ENCODE measurements around the gene TUBGCP3.
"Not testable (repeated sequence)": the region's sequence is repeated elsewhere in the genome, so short reads cannot be mapped to it uniquely, and the experiment has no call there.

The TUBGCP3 gene, protein sequence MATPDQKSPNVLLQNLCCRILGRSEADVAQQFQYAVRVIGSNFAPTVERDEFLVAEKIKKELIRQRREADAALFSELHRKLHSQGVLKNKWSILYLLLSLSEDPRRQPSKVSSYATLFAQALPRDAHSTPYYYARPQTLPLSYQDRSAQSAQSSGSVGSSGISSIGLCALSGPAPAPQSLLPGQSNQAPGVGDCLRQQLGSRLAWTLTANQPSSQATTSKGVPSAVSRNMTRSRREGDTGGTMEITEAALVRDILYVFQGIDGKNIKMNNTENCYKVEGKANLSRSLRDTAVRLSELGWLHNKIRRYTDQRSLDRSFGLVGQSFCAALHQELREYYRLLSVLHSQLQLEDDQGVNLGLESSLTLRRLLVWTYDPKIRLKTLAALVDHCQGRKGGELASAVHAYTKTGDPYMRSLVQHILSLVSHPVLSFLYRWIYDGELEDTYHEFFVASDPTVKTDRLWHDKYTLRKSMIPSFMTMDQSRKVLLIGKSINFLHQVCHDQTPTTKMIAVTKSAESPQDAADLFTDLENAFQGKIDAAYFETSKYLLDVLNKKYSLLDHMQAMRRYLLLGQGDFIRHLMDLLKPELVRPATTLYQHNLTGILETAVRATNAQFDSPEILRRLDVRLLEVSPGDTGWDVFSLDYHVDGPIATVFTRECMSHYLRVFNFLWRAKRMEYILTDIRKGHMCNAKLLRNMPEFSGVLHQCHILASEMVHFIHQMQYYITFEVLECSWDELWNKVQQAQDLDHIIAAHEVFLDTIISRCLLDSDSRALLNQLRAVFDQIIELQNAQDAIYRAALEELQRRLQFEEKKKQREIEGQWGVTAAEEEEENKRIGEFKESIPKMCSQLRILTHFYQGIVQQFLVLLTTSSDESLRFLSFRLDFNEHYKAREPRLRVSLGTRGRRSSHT

DNA sequence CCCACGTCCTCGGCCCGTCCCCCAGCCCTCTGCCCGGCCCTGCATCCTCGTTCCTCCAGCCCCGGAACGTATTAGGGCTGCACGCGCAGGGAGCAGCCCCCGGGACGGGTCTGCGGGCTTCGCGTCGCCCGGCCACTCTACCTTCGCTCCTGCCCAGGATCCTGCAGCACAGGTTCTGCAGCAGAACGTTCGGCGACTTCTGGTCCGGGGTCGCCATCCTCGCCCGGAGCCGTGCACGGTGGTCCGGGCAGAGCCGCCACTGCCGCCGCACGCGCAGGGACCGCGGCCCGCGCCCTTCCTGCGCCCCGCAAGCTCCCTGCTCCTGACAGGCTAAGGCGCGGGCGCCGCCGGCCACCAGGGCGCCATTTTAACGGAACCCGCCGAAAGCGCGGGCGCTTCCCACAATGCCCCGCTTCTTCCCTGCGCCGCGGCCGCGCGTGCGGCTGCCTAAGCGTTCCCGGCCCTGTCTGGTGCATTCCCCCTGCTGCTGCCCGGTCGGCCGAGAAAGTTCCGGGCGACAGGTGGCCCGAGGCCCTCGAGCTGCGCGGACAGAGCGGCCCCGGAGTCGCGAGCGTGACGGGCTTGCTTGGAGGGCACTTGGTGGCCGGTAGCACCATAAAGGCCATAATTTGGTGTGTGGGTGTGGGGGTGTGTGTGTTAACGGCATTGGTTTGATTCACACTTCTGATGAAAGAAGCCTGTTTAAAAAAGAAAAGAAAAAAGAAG lies at the start of gene TUBGCP3:
TUBGCP3 (minus strand) TSS at position 390 of the 726 bp plus-strand sequence; CDS start at position 217, 173 bp downstream.
- peaks cover 7% of the 10 kb centered on the region for H3K4me1 ChIP-seq (ENCODE audit: control insufficient read depth, low read depth, low read length)
- peak within 1 kb of the TSS; percentile 93 for H3K4me3 ChIP-seq (ENCODE audit: low read length)
- H3K36me3 ChIP-seq (ENCODE audit: control insufficient read depth, low read depth, low read length): no peaks in the 10 kb centered on the region
- peak within 1 kb of the TSS; percentile 71 for H3K27ac ChIP-seq (ENCODE audit: low read length)
- H3K27me3 ChIP-seq (ENCODE audit: control insufficient read depth, insufficient read depth, low read length): no peaks in the 10 kb centered on the region
- no peaks in the 10 kb centered on the region for H3K9me3 ChIP-seq (ENCODE audit: control insufficient read depth, low read depth, low read length)
- H3K9ac ChIP-seq (ENCODE audit: low read length): peak within 1 kb of the TSS; percentile 89

GRCh38 chr13:112637017-112637801 lies 49.3 kb upstream of the TUBGCP3 start:
- Histone ChIP-seq H3K4me3 (ENCODE audit: low read length) (no peak overlapping the region), H3K9ac (ENCODE audit: low read length) (no peak overlapping the region), H3K4me1 (ENCODE audit: control insufficient read depth, low read depth, low read length) (peaks cover 11% of the 10 kb centered on the region), H3K27ac (ENCODE audit: low read length) (no peak overlapping the region), H3K27me3 (ENCODE audit: control insufficient read depth, insufficient read depth, low read length) (peaks cover 22% of the 10 kb centered on the region), H3K36me3 (ENCODE audit: control insufficient read depth, low read depth, low read length) (no peaks in the 10 kb centered on the region), H3K9me3 (ENCODE audit: control insufficient read depth, low read depth, low read length) (no peaks in the 10 kb centered on the region)

DNA sequence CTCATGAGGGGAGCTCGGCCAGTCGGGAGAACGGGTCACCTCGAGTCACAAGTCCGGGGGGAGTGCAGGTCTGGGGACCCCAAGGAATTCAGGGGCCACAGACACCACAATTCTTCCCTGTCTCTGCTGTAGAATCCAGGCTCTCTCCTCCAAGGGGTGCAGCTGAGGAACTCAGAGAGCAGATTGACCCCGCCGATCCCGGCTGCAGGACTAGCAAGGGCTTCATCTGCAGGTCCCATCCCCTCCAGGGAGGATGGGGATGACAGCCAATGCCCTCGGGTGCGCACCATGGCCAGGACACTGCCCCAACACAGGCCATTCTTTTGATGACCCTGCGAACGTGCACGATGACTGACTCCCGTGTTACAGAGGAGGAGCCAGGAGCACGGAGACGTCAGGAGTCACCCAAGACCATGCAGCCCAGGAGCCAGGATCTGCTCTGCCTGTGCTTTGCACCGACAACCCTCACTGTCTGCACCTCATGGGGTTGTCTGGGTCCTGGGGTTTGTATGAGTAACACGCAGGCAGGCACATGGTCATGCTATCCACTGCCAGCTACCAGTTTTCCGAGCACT lies 48.5 kb upstream of the TUBGCP3 start:
- no peak overlapping the region for H3K4me3 ChIP-seq (ENCODE audit: low read length)
- H3K27ac ChIP-seq (ENCODE audit: low read length): no peak overlapping the region
- no peaks in the 10 kb centered on the region for H3K9me3 ChIP-seq (ENCODE audit: control insufficient read depth, low read depth, low read length)
- H3K27me3 ChIP-seq (ENCODE audit: control insufficient read depth, insufficient read depth, low read length): peaks cover 22% of the 10 kb centered on the region
- no peak overlapping the region for H3K9ac ChIP-seq (ENCODE audit: low read length)
- H3K4me1 ChIP-seq (ENCODE audit: control insufficient read depth, low read depth, low read length): peaks cover 11% of the 10 kb centered on the region
- no peaks in the 10 kb centered on the region for H3K36me3 ChIP-seq (ENCODE audit: control insufficient read depth, low read depth, low read length)

GRCh38 chr13:112635323-112635722 lies 47.4 kb upstream of the TUBGCP3 start:
- Histone ChIP-seq H3K27ac (ENCODE audit: low read length) (no peak overlapping the region), H3K9ac (ENCODE audit: low read length) (no peak overlapping the region), H3K4me1 (ENCODE audit: control insufficient read depth, low read depth, low read length) (peaks cover 11% of the 10 kb centered on the region), H3K4me3 (ENCODE audit: low read length) (no peak overlapping the region), H3K36me3 (ENCODE audit: control insufficient read depth, low read depth, low read length) (no peaks in the 10 kb centered on the region), H3K27me3 (ENCODE audit: control insufficient read depth, insufficient read depth, low read length) (peaks cover 17% of the 10 kb centered on the region), H3K9me3 (ENCODE audit: control insufficient read depth, low read depth, low read length) (no peaks in the 10 kb centered on the region)

- Histone ChIP-seq H3K9me3 (ENCODE audit: control insufficient read depth, low read depth, low read length) (no peaks in the 10 kb centered on the region), H3K36me3 (ENCODE audit: control insufficient read depth, low read depth, low read length) (no peaks in the 10 kb centered on the region), H3K27me3 (ENCODE audit: control insufficient read depth, insufficient read depth, low read length) (peaks cover 5% of the 10 kb centered on the region), H3K27ac (ENCODE audit: low read length) (no peak overlapping the region), H3K9ac (ENCODE audit: low read length) (no peak overlapping the region), H3K4me3 (ENCODE audit: low read length) (no peak overlapping the region), H3K4me1 (ENCODE audit: control insufficient read depth, low read depth, low read length) (peaks cover 11% of the 10 kb centered on the region)
These were observed 46.1 kb upstream of the TUBGCP3 start for GRCh38 chr13:112634102-112634501.

DNA sequence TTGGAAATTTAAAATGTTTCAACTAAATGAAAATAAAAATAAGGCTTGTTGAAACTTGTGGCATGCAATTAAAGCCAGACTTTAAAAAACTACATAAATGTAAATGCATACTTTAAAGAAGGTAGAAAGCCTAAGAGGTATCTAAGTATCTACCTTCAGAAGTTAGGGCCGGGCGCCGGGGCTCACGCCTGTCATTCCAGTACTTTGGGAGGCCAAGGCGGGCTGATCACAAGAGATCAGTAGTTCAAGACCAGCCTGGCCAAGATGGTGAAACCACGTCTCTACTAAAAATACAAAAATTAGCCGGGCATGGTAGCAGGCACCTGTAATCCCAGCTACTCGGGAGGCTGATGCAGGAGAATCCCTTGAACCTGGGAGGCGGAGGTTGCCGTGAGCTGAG lies 42.3 kb upstream of the TUBGCP3 start:
- not testable (repeated sequence) for H3K27ac ChIP-seq (ENCODE audit: low read length); H3K27me3 ChIP-seq (ENCODE audit: control insufficient read depth, insufficient read depth, low read length); H3K9ac ChIP-seq (ENCODE audit: low read length); H3K9me3 ChIP-seq (ENCODE audit: control insufficient read depth, low read depth, low read length); H3K4me3 ChIP-seq (ENCODE audit: low read length); H3K36me3 ChIP-seq (ENCODE audit: control insufficient read depth, low read depth, low read length); H3K4me1 ChIP-seq (ENCODE audit: control insufficient read depth, low read depth, low read length)

DNA sequence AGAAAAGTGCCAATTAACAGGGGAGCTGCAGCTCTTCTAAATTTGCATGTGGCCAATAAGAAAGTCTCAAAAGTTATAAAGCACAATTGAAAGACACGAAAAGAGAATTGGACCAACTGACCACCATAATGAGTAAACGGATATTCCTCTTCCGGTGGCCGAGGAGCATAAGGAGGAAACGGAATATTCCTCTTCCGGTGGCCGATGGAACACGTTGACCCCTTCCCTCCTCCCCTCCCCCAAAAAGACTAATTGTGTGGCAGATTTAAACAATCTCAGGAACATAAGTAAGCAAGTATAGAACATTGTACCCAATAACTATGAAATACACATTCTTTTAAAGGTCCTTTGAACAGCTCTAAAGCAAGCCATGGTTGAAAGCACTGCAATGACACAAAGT lies 41.2 kb upstream of the TUBGCP3 start:
- no peaks in the 10 kb centered on the region for H3K9me3 ChIP-seq (ENCODE audit: control insufficient read depth, low read depth, low read length)
- H3K27me3 ChIP-seq (ENCODE audit: control insufficient read depth, insufficient read depth, low read length): no peaks in the 10 kb centered on the region
- no peak overlapping the region for H3K4me3 ChIP-seq (ENCODE audit: low read length)
- H3K9ac ChIP-seq (ENCODE audit: low read length): no peak overlapping the region
- no peaks in the 10 kb centered on the region for H3K4me1 ChIP-seq (ENCODE audit: control insufficient read depth, low read depth, low read length)
- no peak overlapping the region for H3K27ac ChIP-seq (ENCODE audit: low read length)
- no peaks in the 10 kb centered on the region for H3K36me3 ChIP-seq (ENCODE audit: control insufficient read depth, low read depth, low read length)

GRCh38 chr13:112627613-112628012 lies 39.7 kb upstream of the TUBGCP3 start:
- H3K36me3 ChIP-seq (ENCODE audit: control insufficient read depth, low read depth, low read length); H3K27ac ChIP-seq (ENCODE audit: low read length): not testable (repeated sequence)

DNA sequence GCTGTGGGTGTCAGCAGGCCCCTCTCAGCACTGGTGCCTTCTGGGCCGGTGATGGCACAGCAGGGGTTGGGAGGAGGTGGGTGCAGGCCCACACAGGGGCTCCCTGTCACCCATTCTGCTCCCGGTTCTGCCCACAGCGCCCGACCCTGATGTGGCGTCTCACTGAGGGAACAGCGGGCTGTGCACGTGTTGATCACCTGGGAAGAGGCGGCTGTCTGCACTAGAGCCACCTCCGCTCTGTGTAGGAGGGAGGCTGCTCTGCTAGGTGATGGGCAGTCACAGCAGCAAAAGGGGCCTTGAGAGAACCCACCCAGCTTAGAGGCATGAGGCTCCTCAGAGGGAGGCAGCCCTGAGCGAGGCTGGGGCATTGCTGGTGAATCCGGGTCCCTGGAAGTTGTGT lies 39.2 kb upstream of the TUBGCP3 start:
- Histone ChIP-seq H3K27me3 (ENCODE audit: control insufficient read depth, insufficient read depth, low read length) (no peaks in the 10 kb centered on the region), H3K36me3 (ENCODE audit: control insufficient read depth, low read depth, low read length) (no peaks in the 10 kb centered on the region), H3K9me3 (ENCODE audit: control insufficient read depth, low read depth, low read length) (no peaks in the 10 kb centered on the region), H3K27ac (ENCODE audit: low read length) (no peak overlapping the region), H3K9ac (ENCODE audit: low read length) (no peak overlapping the region), H3K4me3 (ENCODE audit: low read length) (no peak overlapping the region), H3K4me1 (ENCODE audit: control insufficient read depth, low read depth, low read length) (no peaks in the 10 kb centered on the region)

More at GRCh38 chr13:112627613-112628012, 39.7 kb upstream of the TUBGCP3 start:
- H3K9ac ChIP-seq (ENCODE audit: low read length); H3K4me1 ChIP-seq (ENCODE audit: control insufficient read depth, low read depth, low read length); H3K4me3 ChIP-seq (ENCODE audit: low read length); H3K9me3 ChIP-seq (ENCODE audit: control insufficient read depth, low read depth, low read length); H3K27me3 ChIP-seq (ENCODE audit: control insufficient read depth, insufficient read depth, low read length): not testable (repeated sequence)

DNA sequence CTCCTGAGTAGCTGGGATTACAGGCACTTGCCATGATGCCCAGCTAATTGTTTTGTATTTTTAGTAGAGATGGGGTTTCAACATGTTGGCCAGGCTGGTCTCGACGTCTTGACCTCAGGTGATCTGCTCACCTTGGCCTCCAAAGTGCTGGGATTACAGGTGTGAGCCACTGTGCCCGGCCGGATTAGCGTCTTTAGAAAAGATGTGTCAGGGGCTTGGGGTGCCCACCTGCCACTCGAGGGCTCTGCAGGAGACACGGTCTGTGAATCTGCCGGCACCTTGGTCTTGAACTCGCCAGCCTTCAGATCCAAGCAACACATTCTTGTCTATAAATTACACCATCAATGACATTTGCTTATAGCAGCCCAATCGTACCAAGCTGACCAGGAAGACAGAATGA lies 38.8 kb upstream of the TUBGCP3 start:
- Histone ChIP-seq H3K9ac (ENCODE audit: low read length) (no peak overlapping the region), H3K4me1 (ENCODE audit: control insufficient read depth, low read depth, low read length) (no peaks in the 10 kb centered on the region), H3K27ac (ENCODE audit: low read length) (no peak overlapping the region), H3K4me3 (ENCODE audit: low read length) (no peak overlapping the region), H3K36me3 (ENCODE audit: control insufficient read depth, low read depth, low read length) (no peaks in the 10 kb centered on the region), H3K27me3 (ENCODE audit: control insufficient read depth, insufficient read depth, low read length) (no peaks in the 10 kb centered on the region), H3K9me3 (ENCODE audit: control insufficient read depth, low read depth, low read length) (no peaks in the 10 kb centered on the region)
